K562 (cell line): Measurements from ENCODE around the gene SORCS2. TPM values are rescaled to one million over a fixed set of nuclear protein-coding genes. Genes with fewer than 3 reads are reported as not detected.

Source experiments
- ATAC-seq: fragments of 200-7000 bp; cut with Tn5 transposase; 3 replicates; pipeline ENCODE4 v1.9.1; 2020; ENCODE audit warnings: moderate library complexity
- BruUV-seq: library from RNA; stranded (reverse); fragments of 400-500 nt; replicated peaks from 2 replicates; lab custom pipeline; 2021; lab: Mats Ljungman, UMichigan
- CTCF ChIA-PET: fragments of 300-600 bp; formaldehyde crosslinking; extraction: SDS; loops from one replicate; lab custom pipeline; 2021; ENCODE audit warnings: low intra/inter-chr PET ratio; lab: Yijun Ruan, JAX
- POLR2A ChIA-PET: fragments of 300-600, 350-650 bp; sonication (Branson Sonifier 250); formaldehyde crosslinking; extraction: SDS; loops from one replicate; lab custom pipeline; 2021; ENCODE audit warnings: antibody characterized with exemption, inconsistent platforms; lab: Yijun Ruan, JAX
- DNase-seq, 4 experiments: peaks; one replicate each; pipeline versions ENCODE4 v3.0.0 to v3.0.0-alpha.2; 2011 to 2018; ENCODE audit warnings: low spot score in 3 of 4, mixed read lengths in 3 of 4; ENCODE audit errors: extremely low read depth in 1 of 4
- FAIRE-seq: peaks from 2 replicates; lab custom pipeline; 2011; peaks lifted over from hg19 to GRCh38; lab: Jason Lieb, UNC
- H2AFZ ChIP-seq: 2 replicates; pipeline ENCODE4 v1.6.0; 2011; ENCODE audit warnings: low read depth, low read length, control low read depth, inconsistent platforms
- H3K27ac ChIP-seq: fragments of 200-600 bp; 3 replicates; pipeline ENCODE4 v1.8.0; 2011; ENCODE audit warnings: low read depth, mild to moderate bottlenecking, control low read depth, inconsistent platforms, low read length, moderate library complexity, mixed read lengths; ENCODE audit errors: extremely low read depth
- H3K27me3 ChIP-seq, 2 experiments: fragments of 300-600 bp in 1 of 2; 2 replicates in 1 of 2; 3 replicates in 1 of 2; pipeline versions ENCODE4 v1.6.0 to v1.8.0; 2011; ENCODE audit warnings: inconsistent platforms in 2 of 2, low read length in 2 of 2, mild to moderate bottlenecking in 1 of 2, mixed read lengths in 1 of 2, moderate library complexity in 1 of 2; ENCODE audit not compliant: control insufficient read depth in 2 of 2, insufficient read depth in 2 of 2
- H3K36me3 ChIP-seq: fragments of 300-600 bp; 3 replicates; pipeline ENCODE4 v1.8.0; 2011; ENCODE audit warnings: mild to moderate bottlenecking, low read length, inconsistent platforms; ENCODE audit not compliant: control insufficient read depth, insufficient read depth
- H3K4me1 ChIP-seq, 2 experiments: fragments of 200-600 bp in 1 of 2; replicated peaks in 1 of 2; 2 replicates in 1 of 2; 3 replicates in 1 of 2; pipeline versions ENCODE4 v1.5.1 to v1.8.0; 2011; ENCODE audit warnings: inconsistent platforms in 2 of 2, low read length in 2 of 2, mild to moderate bottlenecking in 1 of 2, mixed read lengths in 1 of 2, moderate library complexity in 1 of 2; ENCODE audit not compliant: control insufficient read depth in 2 of 2, insufficient read depth in 2 of 2
- H3K4me2 ChIP-seq: 2 replicates; pipeline ENCODE4 v1.6.1; 2011; ENCODE audit warnings: low read length, control low read depth, inconsistent platforms, mixed read lengths; ENCODE audit not compliant: insufficient read depth
- H3K4me3 ChIP-seq: fragments of 200-600 bp; sonication (generic), shearing (Covaris generic); 2 replicates; pipeline ENCODE4 v1.5.1; 2016; ENCODE audit warnings: control low read depth, inconsistent platforms
- H3K79me2 ChIP-seq: fragments of 200-600 bp; 3 replicates; pipeline ENCODE4 v1.8.0; 2011; ENCODE audit warnings: low read length, inconsistent platforms; ENCODE audit not compliant: control insufficient read depth, insufficient read depth
- H3K9ac ChIP-seq, 2 experiments: 2 replicates each; pipeline versions ENCODE4 v1.6.0 to v1.6.1; 2011; ENCODE audit warnings: low read depth in 2 of 2, low read length in 2 of 2, control low read depth in 1 of 2, inconsistent platforms in 1 of 2, mild to moderate bottlenecking in 1 of 2, mixed read lengths in 1 of 2; ENCODE audit not compliant: insufficient read depth in 1 of 2
- H3K9me1 ChIP-seq: one replicate; pipeline ENCODE4 v1.6.0; 2011; ENCODE audit warnings: inconsistent platforms, mild to moderate bottlenecking, low read length, moderate library complexity; ENCODE audit not compliant: control insufficient read depth, insufficient read depth
- H3K9me3 ChIP-seq: replicated peaks from 2 replicates; pipeline ENCODE4 v1.5.1; 2011; ENCODE audit warnings: low read depth, low read length, inconsistent platforms; ENCODE audit not compliant: control insufficient read depth, insufficient read depth
- H4K20me1 ChIP-seq: replicated peaks from 2 replicates; pipeline ENCODE4 v1.6.1; 2011; ENCODE audit warnings: low read length, inconsistent platforms, mixed read lengths; ENCODE audit not compliant: control insufficient read depth, insufficient read depth
- CREBBP ChIP-seq: IDR thresholded peaks from one replicate; pipeline ENCODE4 v1.6.1; 2012; ENCODE audit warnings: low read depth, mild to moderate bottlenecking, control low read depth, inconsistent platforms, low read length
- CTCF ChIP-seq, 3 experiments: IDR thresholded peaks in 2 of 3; conservative IDR thresholded peaks in 1 of 3; 2 replicates each; pipeline ENCODE4 v1.5.1; 2011 to 2012; ENCODE audit warnings: low read length in 3 of 3, mild to moderate bottlenecking in 3 of 3, control low read depth in 2 of 3, improper control_type of control experiment in 1 of 3, inconsistent platforms in 1 of 3, low read depth in 1 of 3, mixed read lengths in 1 of 3, moderate library complexity in 1 of 3; ENCODE audit not compliant: insufficient read depth in 2 of 3
- ETV5 ChIP-seq: sonication (generic); formaldehyde crosslinking; IDR thresholded peaks from 2 replicates; pipeline ENCODE4 v1.4.0; 2020; ENCODE audit warnings: low read depth, mild to moderate bottlenecking, missing genetic modification reagents
- NFATC3 ChIP-seq: fragments of 450-650 bp; IDR thresholded peaks from 2 replicates; pipeline ENCODE4 v1.6.1; 2017; ENCODE audit warnings: mild to moderate bottlenecking
- RAD21 ChIP-seq, 2 experiments: fragments of 250-450 bp in 1 of 2; fragments of 450-650 bp in 1 of 2; sonication (Bioruptor Pico) in 1 of 2; formaldehyde crosslinking in 1 of 2; IDR thresholded peaks in 1 of 2; conservative IDR thresholded peaks in 1 of 2; 2 replicates each; pipeline versions ENCODE4 v1.4.0 to v1.8.0; 2020 to 2022; ENCODE audit warnings: mild to moderate bottlenecking in 2 of 2, moderate library complexity in 1 of 2
- XRCC5 ChIP-seq: fragments of 200-400 bp; formaldehyde crosslinking; IDR thresholded peaks from 2 replicates; pipeline ENCODE4 v1.6.1; 2017; ENCODE audit warnings: low read depth, mild to moderate bottlenecking, low read length
- ZBTB33 ChIP-seq: sonication (generic); formaldehyde crosslinking; IDR thresholded peaks from 2 replicates; pipeline ENCODE4 v1.8.1; 2023; ENCODE audit warnings: mild to moderate bottlenecking, missing genetic modification reagents
- ZNF316 ChIP-seq: fragments of 450-650 bp; IDR thresholded peaks from 2 replicates; pipeline ENCODE4 v1.6.1; 2016
- ZNF444 ChIP-seq: fragments of 250-450 bp; sonication (Bioruptor Pico); IDR thresholded peaks from 2 replicates; pipeline ENCODE4 v1.4.0; 2020; ENCODE audit warnings: mild to moderate bottlenecking, moderate library complexity
- WGBS: fragments of 100-300 bp; shearing (Covaris generic); methylation state at CpG from one replicate; pipeline ENCODE4 v1.1.6; 2016; ENCODE audit warnings: low coverage, mixed read lengths; ENCODE audit not compliant: insufficient coverage; ENCODE audit errors: missing lambda C conversion rate; 5-methylcytosine and 5-hydroxymethylcytosine counted together
- in situ Hi-C: fragments of 300-500 bp; cut with MboI; formaldehyde crosslinking; loops from 4 replicates; pipeline ENCODE4 v1.15.0; 2018; ENCODE audit warnings: inconsistent platforms, mixed read lengths
- intact Hi-C: fragments of 100-400 bp; cut with micrococcal nuclease; formaldehyde crosslinking; loops from 2 replicates; pipeline ENCODE4 v1.14.2; 2022
- polyA plus RNA-seq, 8 experiments: library from polyadenylated mRNA; depleted of rRNA in 4 of 8; stranded (reverse) in 5 of 8; unstranded in 3 of 8; fragments of >200 nt; fragmentation: Nextera tagmentation in 2 of 8; fragmentation: Illumina TruSeq in 1 of 8; extraction: Ambion mirVana in 2 of 8; extraction: Trizol in 1 of 8; gene quantifications; 2 replicates each; pipeline versions ENCODE4 v1.2.1 to v1.2.3, GENCODE V29; 2011 to 2014; ENCODE audit warnings: inconsistent platforms in 1 of 8, missing spikeins in 1 of 8
- total RNA-seq, 7 experiments: library from RNA; depleted of rRNA in 6 of 7; stranded (reverse); fragments of >200 nt in 6 of 7; fragmentation: Illumina TruSeq in 2 of 7; extraction: Trizol in 2 of 7; gene quantifications; 2 replicates each; pipeline versions ENCODE4 v1.2.1 to v1.2.3, GENCODE V29; 2011 to 2021; ENCODE audit warnings: low replicate concordance in 1 of 7

The SORCS2 gene
- total and polyA plus RNA-seq, 9 of the 15 experiments (the other 6 are each of a cell fraction or from before 2014, with no cell fraction given) = not detected

- ChIA-PET CTCF (interaction anchor here (0.7 kb wide), 1 partner anchor 672 kb away, joined by 3 read pairs; no protein-coding TSS in a partner anchor), POLR2A (interaction anchor here (0.6 kb wide), 1 partner anchor 206 kb away, joined by 4 read pairs; no protein-coding TSS in a partner anchor)
- peaks cover 0 to 25% of the 10 kb centered on the region in 2 experiments; a peak in 2 of 5 replicates for H3K4me1 ChIP-seq
- DNase-seq = peak; percentile 52 to 80 (median 73)
- peak; percentile 92 for ATAC-seq
- H4K20me1 ChIP-seq = peaks cover 10% of the 10 kb centered on the region; the same call in 1 of the 2 replicates
- no TSS peak for BruUV-seq
- peak; percentile 67 for FAIRE-seq
- H3K36me3 ChIP-seq = peaks cover 8% of the 10 kb centered on the region; the same call in 1 of the 3 replicates
- no peaks in the 10 kb centered on the region for H3K27me3 ChIP-seq
- no peak for TF ChIP-seq CREBBP
- no peak for TF ChIP-seq ZNF444
- TF ChIP-seq CTCF (IDR thresholded peaks at IDR 0.05 in 2 of 3, conservative IDR thresholded peaks at IDR 0.05 in 1 of 3; ENCODE audit: insufficient read depth in 2 of 3, low read depth in 1 of 3, low read length in 3 of 3) = peak; percentile 54 to 80 (median 69)
- TF ChIP-seq ETV5 = no peak
- no peak for TF ChIP-seq XRCC5
- peak; percentile 92 for TF ChIP-seq ZBTB33 (CRISPR knock-in tag)
- TF ChIP-seq RAD21 (CRISPR knock-in tag; conservative IDR thresholded peaks at IDR 0.05 in 1 of 2, IDR thresholded peaks at IDR 0.05 in 1 of 2) = peak in 1 of 2 experiments; percentile 60; a peak in 2 of 4 replicates
- TF ChIP-seq NFATC3 = no peak
- TF ChIP-seq ZNF316 = no peak
- in situ Hi-C loops (no loop called here), intact Hi-C loops (no loop called here)
- no peak overlapping the region for H3K27ac ChIP-seq
- no peak overlapping the region for H2AFZ ChIP-seq
- no peak overlapping the region for H3K4me2 ChIP-seq
- H3K9me1 ChIP-seq = no peaks in the 10 kb centered on the region
- WGBS = 25% methylated on average over 12 of the region's 12 CpGs
- H3K9ac ChIP-seq = no peak overlapping the region
- peaks cover 23% of the 10 kb centered on the region for H3K79me2 ChIP-seq
- H3K9me3 ChIP-seq = no peaks in the 10 kb centered on the region; the same call in 1 of the 2 replicates
- H3K4me3 ChIP-seq = no peak overlapping the region
Measured at GRCh38 chr4:7761720-7762119, 569.4 kb downstream of the SORCS2 start.
